GM18951 (cell line): ENCODE results near the gene FAM162A.

Experiments used
- POLR2A ChIP-seq: IDR thresholded peaks from 4 replicates; pipeline ENCODE4 v1.6.1; 2011; ENCODE audit warnings: mild to moderate bottlenecking; ENCODE audit not compliant: insufficient read length, insufficient read depth; ENCODE audit errors: extremely low read depth
- in situ Hi-C: fragments of 300-500 bp; cut with MboI; formaldehyde crosslinking; loops from one replicate; pipeline ENCODE4 v1.12.0; 2022; ENCODE audit warnings: low sequenced_read_pairs, mixed read lengths, inconsistent platforms; ENCODE audit not compliant: unreplicated experiment

Gene FAM162A

DNA sequence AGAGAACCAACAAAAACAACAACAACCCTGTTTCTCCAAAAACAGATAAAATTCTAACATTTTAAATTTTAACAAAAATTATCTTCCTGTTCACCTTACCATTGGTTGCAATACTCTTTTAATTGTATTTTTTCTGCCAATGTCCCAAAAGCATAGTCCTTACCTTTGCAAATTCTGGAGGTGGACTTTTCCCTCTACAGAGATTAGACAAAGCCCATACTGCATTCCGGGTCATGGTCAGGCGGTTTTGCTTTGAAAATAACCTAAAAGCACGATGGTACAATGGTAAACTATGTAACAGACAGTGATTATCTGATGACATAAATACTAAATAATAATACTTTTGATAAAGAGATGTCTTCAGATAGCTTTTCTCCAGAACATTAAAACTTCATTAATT lies 67.4 kb downstream of the FAM162A start:
- in situ Hi-C loops, result no loop called here
- TF ChIP-seq POLR2A, result no peak

DNA sequence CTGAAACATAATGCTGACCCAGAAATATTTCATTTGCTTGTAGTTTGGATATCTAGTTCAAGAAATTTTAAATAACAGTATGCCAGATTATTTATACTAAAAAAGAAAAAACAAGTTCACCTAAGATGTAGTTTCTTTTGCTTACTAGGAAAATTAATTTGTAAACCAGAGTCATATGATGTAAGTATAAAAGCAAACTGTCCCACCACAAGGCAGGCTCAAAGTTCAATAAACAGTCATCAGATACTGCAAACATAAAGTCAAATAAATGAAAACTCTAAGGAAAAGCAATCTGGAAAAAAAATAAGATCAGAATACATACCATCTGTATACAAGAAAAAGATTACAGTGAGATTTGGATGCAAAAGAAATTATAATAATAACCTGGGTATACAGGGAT lies 72.1 kb downstream of the FAM162A start:
- TF ChIP-seq POLR2A, result no peak
- in situ Hi-C loops, result no loop called here

DNA sequence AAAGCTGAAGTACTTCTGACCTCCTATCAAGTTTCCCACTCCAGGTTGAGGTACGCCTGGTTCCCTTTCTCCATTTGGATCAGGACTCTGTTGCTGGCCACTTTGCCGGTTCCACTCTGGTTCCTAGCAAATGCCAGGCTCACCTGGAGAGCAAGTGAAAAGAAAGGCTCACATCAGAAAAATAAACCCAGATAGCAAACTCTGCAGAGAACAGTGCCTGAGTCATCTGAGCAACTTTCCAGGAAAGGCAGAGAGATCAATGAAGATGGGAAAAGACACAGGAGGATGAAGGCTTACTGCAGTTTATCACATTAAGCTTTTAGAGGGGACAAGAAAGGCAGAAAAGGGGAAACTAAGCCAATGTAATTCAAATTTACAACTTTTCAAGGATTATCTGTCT lies 73.7 kb downstream of the FAM162A start:
- in situ Hi-C loops, result no loop called here
- no peak for TF ChIP-seq POLR2A

DNA sequence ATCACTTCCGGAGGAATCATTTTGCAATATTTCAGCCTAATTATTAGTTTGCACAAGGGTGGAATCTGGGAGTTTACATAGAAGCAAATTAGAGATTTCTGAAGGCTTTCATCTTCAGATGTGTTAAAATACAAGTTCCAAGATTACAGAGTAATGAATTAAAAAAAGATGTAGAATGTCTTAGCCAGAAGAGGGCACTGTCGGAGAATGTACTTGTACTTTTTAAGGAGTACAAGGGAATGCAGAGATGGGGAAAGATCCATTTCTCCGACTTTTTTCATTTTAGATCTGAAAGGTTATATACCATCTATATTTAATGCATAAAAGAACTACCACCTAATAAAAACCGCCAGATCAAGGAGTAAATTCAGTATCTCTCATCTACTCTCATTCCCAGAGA lies 75.0 kb downstream of the FAM162A start:
- no peak for TF ChIP-seq POLR2A
- in situ Hi-C loops, result no loop called here

DNA sequence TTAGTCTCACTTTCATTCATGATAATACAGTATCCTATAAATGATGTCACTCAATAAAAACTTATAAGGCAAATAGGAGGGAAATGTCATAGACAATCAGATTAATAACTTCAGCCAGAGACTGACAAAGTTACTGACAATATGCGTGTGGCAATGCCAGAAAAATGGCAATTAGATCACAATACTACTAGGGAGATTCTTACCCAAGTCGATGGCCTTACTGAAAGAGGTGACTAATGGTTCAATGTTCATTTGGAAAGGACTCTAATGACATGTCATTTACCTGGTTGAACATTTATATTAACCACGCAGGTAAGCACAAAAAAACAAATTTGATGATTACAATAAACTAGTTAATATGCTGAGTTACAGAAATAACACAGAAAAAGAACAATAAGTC lies 77.8 kb downstream of the FAM162A start:
- no peak for TF ChIP-seq POLR2A
- in situ Hi-C loops, result no loop called here
